ENCODE results near the gene GALNT2. TPM values are rescaled to one million over a fixed set of nuclear protein-coding genes. Genes with fewer than 3 reads are reported as not detected.

GALNT2 gene
- total RNA-seq, 1 experiment from 2014 or later = 99.1 TPM

DNA sequence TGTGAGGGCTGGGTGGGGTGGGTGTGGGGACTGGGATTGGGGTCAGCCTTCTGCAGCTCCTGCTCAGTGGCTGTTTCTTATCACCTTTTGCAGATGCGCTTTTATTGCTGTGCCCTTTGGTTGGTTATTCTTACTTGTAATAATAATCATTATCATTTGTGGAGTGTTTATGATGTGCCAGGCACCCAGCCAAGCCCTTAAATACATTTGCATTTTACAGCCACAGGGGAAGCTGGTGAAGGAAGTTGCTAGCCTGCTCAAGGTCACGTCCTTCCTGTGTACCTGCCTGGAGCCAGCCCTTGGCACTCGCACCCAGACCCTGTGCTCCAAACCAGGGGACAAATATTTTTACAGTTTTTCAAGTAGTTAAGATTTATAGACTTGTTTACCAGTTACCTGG is 215.1 kb downstream of the GALNT2 start:
- no peaks in the 10 kb centered on the region for H3K27me3 ChIP-seq (ENCODE audit: control insufficient read depth, insufficient read depth, low read length)
- H3K36me3 ChIP-seq (replicated peaks; ENCODE audit: control insufficient read depth, insufficient read depth, low read length) = no peaks in the 10 kb centered on the region
- DNase-seq = no peak
- H3K4me3 ChIP-seq (ENCODE audit: insufficient read depth, low read depth, low read length) = no peak overlapping the region

DNA sequence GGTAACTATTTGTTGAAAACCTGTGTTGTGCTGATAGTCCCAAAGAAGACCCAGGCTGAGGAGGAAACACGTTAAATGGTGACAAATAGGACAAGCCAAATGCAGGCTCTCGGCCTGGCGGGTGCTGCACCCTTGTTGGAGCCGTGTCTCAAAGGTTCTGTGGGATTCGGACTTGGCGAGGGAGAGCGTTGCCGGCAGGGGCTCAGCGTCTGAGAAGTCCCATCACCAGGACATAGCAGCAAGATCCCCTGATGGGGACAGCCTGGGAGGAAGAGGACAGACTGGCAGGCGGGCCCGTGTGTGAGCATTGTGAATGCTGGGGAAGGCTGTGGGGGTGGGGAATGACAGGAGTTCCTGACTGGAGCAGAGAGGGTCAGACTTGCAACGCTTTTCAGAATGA is 216.6 kb downstream of the GALNT2 start:
- no peaks in the 10 kb centered on the region for H3K36me3 ChIP-seq (replicated peaks; ENCODE audit: control insufficient read depth, insufficient read depth, low read length)
- H3K4me3 ChIP-seq (ENCODE audit: insufficient read depth, low read depth, low read length) = no peak overlapping the region
- H3K27me3 ChIP-seq (ENCODE audit: control insufficient read depth, insufficient read depth, low read length) = no peaks in the 10 kb centered on the region
- DNase-seq = peak; percentile 29

DNA sequence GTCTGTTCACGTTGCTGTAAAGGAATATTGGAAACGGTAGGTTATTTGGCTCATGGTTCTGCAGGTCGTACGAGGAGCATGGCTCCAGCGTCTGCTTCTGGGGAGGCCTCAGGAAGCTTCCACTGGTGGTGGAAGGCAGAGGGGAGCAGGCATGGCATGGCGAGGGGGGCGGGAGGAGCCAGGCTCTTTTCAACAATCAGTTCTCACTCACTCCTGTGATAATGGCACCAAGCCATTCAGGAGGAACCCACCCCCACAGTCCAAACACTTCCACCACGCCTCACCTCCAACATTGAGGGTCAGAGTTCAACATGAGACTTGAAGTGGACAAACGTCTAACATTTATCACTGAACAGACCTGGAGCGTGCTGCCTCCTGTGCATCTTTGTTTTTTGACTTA is 217.9 kb downstream of the GALNT2 start:
- DNase-seq = no peak
- H3K36me3 ChIP-seq (replicated peaks; ENCODE audit: control insufficient read depth, insufficient read depth, low read length) = no peaks in the 10 kb centered on the region
- H3K27me3 ChIP-seq (ENCODE audit: control insufficient read depth, insufficient read depth, low read length) = no peaks in the 10 kb centered on the region
- H3K4me3 ChIP-seq (ENCODE audit: insufficient read depth, low read depth, low read length) = no peak overlapping the region

DNA sequence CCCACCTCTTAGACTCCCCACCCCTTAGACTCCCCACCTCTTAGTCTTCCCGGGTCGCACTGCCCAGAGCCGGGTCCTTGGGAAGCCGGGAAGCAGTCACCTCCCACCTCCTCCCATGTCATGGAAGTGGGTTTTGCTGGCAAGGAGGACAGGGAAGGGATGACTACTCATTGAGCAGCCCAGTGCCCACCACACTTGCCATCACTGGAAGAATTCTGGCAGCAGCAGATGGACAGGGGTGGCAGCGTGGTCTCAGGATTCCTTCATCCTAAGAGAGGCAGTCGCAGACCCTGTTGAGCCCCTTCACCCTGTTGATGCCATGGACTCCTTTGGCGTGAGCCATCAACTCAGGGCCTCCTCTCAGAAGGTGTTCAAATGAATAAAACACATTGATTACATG is 218.3 kb downstream of the GALNT2 start:
- no peaks in the 10 kb centered on the region; the same call in 1 of the 2 replicates for H3K27me3 ChIP-seq (ENCODE audit: control insufficient read depth, insufficient read depth, low read length)
- no peak for DNase-seq
- H3K36me3 ChIP-seq (replicated peaks; ENCODE audit: control insufficient read depth, insufficient read depth, low read length) = no peaks in the 10 kb centered on the region
- no peak overlapping the region for H3K4me3 ChIP-seq (ENCODE audit: insufficient read depth, low read depth, low read length)

DNA sequence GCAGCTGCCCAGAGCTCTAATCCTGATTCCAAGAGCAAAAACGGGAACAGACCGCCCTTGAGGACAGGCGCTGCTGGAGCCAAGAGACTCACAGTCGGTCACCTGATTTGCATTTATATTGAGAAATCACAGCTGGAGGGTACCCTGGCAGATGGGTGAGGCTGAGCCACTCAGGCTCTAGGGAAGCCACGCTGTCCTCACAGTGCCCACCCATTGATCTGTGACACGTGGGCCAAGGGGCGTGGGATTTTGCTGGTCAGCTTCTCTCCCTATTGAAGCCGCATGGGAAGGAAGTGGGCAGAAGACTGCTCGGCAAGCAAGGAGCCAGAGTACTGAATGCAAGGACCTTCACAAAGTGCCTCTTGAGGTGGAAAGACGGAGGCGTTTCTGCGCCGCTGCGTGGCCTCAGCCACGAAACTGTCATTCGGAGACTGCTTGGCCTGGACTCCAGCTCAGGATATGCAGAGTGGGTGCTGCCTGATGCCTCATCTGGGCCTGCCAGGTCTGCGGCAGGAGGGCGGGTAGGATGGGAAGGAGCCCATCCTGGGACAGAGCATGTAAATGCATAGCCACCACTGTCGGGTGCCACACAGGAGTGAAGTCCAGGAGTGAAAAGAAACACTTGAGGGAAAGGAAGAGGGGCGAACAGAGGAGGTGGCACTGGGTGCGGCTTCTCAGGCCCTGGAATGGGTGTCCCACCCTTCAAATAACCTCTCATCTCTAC is 219.3 kb downstream of the GALNT2 start:
- Histone ChIP-seq H3K27me3 (ENCODE audit: control insufficient read depth, insufficient read depth, low read length) (no peaks in the 10 kb centered on the region; the same call in 1 of the 2 replicates), H3K4me3 (ENCODE audit: insufficient read depth, low read depth, low read length) (no peak overlapping the region), H3K36me3 (replicated peaks; ENCODE audit: control insufficient read depth, insufficient read depth, low read length) (no peaks in the 10 kb centered on the region)
- peak; percentile 66 for DNase-seq

GRCh38 chr1:230286890-230287269 is 219.8 kb downstream of the GALNT2 start:
- H3K36me3 ChIP-seq (replicated peaks; ENCODE audit: control insufficient read depth, insufficient read depth, low read length) = no peaks in the 10 kb centered on the region
- no peak overlapping the region for H3K4me3 ChIP-seq (ENCODE audit: insufficient read depth, low read depth, low read length)
- peaks cover 1% of the 10 kb centered on the region; the same call in 1 of the 2 replicates for H3K27me3 ChIP-seq (ENCODE audit: control insufficient read depth, insufficient read depth, low read length)
- DNase-seq = peak; percentile 62

DNA sequence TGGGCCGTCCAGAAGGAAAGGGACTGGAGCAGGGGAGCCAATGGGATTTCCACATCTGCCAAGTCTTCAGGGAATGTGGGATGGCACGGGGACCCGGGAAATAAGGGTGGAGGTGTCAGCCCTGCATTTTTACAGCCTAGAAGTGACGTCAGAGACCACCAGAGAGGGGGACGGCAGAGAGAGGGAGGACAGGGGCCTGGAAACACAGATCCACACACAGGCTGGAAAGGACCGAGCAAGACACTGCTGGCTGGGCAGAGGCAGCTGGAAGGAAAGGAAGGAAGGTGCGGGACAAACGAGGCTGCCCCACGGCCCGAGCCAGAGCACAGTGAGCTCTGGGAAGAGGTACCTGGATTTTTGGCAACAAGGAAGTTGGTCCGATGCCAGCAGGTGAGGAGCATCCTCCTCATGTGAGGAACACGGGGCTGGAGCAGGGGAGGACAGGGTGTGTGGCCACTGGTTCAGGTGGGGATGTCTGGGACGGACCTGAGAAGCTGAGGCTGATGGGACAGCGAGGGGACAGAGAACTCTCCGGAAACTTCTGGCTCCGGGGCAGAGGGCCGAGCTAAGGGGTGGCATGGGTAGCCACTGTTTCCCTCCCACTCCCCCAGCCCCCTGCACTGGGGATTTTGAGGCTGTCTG is 220.8 kb downstream of the GALNT2 start:
- DNase-seq = no peak

GRCh38 chr1:230288641-230289349 is 221.8 kb downstream of the GALNT2 start:
- Histone ChIP-seq H3K36me3 (replicated peaks; ENCODE audit: control insufficient read depth, insufficient read depth, low read length) (no peaks in the 10 kb centered on the region), H3K27me3 (ENCODE audit: control insufficient read depth, insufficient read depth, low read length) (peaks cover 7% of the 10 kb centered on the region), H3K4me3 (ENCODE audit: insufficient read depth, low read depth, low read length) (no peak overlapping the region)
- DNase-seq = no peak

More for the DNA sequence above, 220.8 kb downstream of the GALNT2 start:
- no peaks in the 10 kb centered on the region for H3K36me3 ChIP-seq (replicated peaks; ENCODE audit: control insufficient read depth, insufficient read depth, low read length)
- H3K27me3 ChIP-seq (ENCODE audit: control insufficient read depth, insufficient read depth, low read length) = peaks cover 5% of the 10 kb centered on the region; the same call in 1 of the 2 replicates
- H3K4me3 ChIP-seq (ENCODE audit: insufficient read depth, low read depth, low read length) = no peak overlapping the region

- no peak for DNase-seq
- Histone ChIP-seq H3K4me3 (ENCODE audit: insufficient read depth, low read depth, low read length) (no peak overlapping the region), H3K27me3 (ENCODE audit: control insufficient read depth, insufficient read depth, low read length) (peaks cover 7% of the 10 kb centered on the region), H3K36me3 (replicated peaks; ENCODE audit: control insufficient read depth, insufficient read depth, low read length) (no peaks in the 10 kb centered on the region)
Measured at GRCh38 chr1:230289350-230289644, 222.3 kb downstream of the GALNT2 start.

DNA sequence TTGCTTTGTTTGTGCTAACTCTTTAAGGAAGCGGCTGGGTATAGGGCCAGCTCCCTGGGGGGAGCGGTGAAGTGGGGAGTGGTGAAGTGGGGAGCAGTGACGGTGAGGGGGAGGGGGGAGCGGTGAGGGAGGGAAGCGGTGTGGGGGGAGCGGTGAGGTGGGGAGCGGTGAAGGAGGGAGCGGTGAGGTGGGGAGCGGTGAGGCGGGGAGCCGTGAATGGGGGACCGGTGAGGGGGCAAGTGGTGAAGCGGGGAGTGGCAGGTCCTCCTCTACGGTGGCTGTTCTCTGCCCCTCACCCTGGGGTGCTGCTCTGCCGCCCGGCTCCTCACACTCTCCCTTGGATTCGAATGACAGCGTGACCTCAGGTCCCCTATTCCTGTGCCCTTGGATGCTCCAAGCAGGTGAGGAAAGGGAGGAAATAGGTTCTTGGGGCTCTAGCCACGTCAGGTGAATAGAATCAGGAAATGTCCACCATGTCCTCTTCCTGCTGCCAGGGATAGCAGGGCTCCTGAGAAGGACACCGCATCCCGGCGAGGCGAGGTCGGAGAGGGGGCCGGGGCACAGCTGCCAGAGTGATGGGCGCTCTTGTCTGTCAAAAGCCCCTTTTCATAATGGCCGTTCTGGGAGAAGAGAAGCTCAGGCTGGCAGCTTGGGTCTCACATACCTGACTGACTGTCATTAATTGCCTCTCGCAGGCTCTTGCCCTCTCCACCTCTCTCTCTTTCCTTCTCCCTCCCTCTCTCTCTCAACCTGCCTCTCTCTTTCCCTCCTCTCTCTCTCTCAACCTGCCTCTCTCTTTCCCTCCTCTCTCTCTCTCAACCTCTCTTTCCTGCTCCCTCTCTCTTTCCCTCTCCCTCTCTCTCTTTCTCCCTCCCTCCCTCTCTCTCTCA is 224.9 kb downstream of the GALNT2 start:
- Histone ChIP-seq H3K27me3 (ENCODE audit: control insufficient read depth, insufficient read depth, low read length) (peaks cover 7% of the 10 kb centered on the region), H3K4me3 (ENCODE audit: insufficient read depth, low read depth, low read length) (peak overlapping the region; percentile 36), H3K36me3 (replicated peaks; ENCODE audit: control insufficient read depth, insufficient read depth, low read length) (no peaks in the 10 kb centered on the region)
- DNase-seq = peak; percentile 74

- peaks cover 7% of the 10 kb centered on the region for H3K27me3 ChIP-seq (ENCODE audit: control insufficient read depth, insufficient read depth, low read length)
- no peak overlapping the region for H3K4me3 ChIP-seq (ENCODE audit: insufficient read depth, low read depth, low read length)
- no peaks in the 10 kb centered on the region for H3K36me3 ChIP-seq (replicated peaks; ENCODE audit: control insufficient read depth, insufficient read depth, low read length)
- DNase-seq = peak; percentile 65
Measured at GRCh38 chr1:230292689-230293389, 225.8 kb downstream of the GALNT2 start.

- Histone ChIP-seq H3K36me3 (replicated peaks; ENCODE audit: control insufficient read depth, insufficient read depth, low read length) (no peaks in the 10 kb centered on the region), H3K27me3 (ENCODE audit: control insufficient read depth, insufficient read depth, low read length) (peaks cover 7% of the 10 kb centered on the region), H3K4me3 (ENCODE audit: insufficient read depth, low read depth, low read length) (no peak overlapping the region)
- DNase-seq = peak; percentile 24
Measured at GRCh38 chr1:230293390-230293700, 226.3 kb downstream of the GALNT2 start.

DNA sequence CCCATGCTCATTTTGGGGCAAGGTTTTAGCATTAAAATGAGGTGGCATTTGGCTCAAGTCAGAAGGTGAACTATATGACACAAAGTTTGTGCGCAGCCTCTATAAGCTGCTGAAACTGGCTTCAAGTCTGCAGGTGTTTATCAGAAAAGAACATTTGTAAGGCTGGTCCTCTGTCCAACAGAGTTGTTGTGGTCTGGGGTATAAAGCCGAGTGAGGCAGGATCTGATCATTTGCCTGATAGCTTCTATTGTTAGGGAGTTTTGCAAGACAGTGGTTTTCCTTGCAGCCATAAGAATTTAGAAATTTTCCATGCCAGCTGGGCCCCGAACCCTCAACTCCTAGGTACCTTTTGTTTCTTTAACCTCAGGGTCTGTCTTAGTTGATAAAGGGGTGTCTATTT is 228.3 kb downstream of the GALNT2 start:
- DNase-seq = peak; percentile 18
- peaks cover 7% of the 10 kb centered on the region for H3K27me3 ChIP-seq (ENCODE audit: control insufficient read depth, insufficient read depth, low read length)

More for the DNA sequence above, 228.3 kb downstream of the GALNT2 start:
- no peak overlapping the region for H3K4me3 ChIP-seq (ENCODE audit: insufficient read depth, low read depth, low read length)
- H3K36me3 ChIP-seq (replicated peaks; ENCODE audit: control insufficient read depth, insufficient read depth, low read length) = no peaks in the 10 kb centered on the region
